ENCODE results near the gene ERBB2. TPM values are rescaled to one million over a fixed set of nuclear protein-coding genes. Genes with fewer than 3 reads are reported as not detected.

The ERBB2 gene
- total and polyA plus RNA-seq, 9 of the 15 experiments (the other 6 are each of a cell fraction or from before 2014, with no cell fraction given) = 0.74 to 5.6 (median 3.3) TPM

DNA sequence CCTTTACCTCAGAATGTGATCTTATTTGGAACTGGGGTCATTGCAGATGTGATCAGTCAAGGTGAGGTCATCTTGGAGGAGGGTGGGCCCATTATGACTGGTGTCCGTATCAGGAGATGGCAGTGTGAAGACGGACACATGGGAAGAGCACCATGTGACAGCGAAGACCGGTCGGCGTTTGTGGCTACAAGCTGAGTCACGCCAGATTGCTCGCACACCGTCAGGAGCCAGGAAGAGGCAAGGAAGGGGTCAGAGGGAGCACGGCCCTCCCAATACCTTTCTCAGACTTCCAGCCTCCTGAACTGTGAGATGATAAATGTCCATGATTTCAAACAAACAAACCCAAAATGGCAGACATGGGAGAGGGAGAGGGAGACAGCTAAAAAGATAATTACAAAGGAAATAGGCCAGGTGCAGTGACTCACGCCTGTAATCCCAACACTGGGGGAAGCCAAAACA lies 49.7 kb upstream of the ERBB2 start (continued):
- TF ChIP-seq MGA (IDR thresholded peaks at IDR 0.05) (peak; percentile 98), SRSF7 (optimal IDR thresholded peaks at IDR 0.05; ENCODE audit: low read depth, low read length) (no peak), C11orf30 (IDR thresholded peaks at IDR 0.05; ENCODE audit: low read depth) (peak; percentile 95), HNRNPK (IDR thresholded peaks at IDR 0.05; ENCODE audit: low read depth, low read length, poor library complexity, severe bottlenecking) (no peak), ADNP (tag; IDR thresholded peaks at IDR 0.05) (0 out of 2 replicates have a peak, but pooled peaks have one; percentile 14), MNT (conservative IDR thresholded peaks at IDR 0.05) (peak; percentile 86 to 94)
- TF ChIP-seq, protein P1, sequence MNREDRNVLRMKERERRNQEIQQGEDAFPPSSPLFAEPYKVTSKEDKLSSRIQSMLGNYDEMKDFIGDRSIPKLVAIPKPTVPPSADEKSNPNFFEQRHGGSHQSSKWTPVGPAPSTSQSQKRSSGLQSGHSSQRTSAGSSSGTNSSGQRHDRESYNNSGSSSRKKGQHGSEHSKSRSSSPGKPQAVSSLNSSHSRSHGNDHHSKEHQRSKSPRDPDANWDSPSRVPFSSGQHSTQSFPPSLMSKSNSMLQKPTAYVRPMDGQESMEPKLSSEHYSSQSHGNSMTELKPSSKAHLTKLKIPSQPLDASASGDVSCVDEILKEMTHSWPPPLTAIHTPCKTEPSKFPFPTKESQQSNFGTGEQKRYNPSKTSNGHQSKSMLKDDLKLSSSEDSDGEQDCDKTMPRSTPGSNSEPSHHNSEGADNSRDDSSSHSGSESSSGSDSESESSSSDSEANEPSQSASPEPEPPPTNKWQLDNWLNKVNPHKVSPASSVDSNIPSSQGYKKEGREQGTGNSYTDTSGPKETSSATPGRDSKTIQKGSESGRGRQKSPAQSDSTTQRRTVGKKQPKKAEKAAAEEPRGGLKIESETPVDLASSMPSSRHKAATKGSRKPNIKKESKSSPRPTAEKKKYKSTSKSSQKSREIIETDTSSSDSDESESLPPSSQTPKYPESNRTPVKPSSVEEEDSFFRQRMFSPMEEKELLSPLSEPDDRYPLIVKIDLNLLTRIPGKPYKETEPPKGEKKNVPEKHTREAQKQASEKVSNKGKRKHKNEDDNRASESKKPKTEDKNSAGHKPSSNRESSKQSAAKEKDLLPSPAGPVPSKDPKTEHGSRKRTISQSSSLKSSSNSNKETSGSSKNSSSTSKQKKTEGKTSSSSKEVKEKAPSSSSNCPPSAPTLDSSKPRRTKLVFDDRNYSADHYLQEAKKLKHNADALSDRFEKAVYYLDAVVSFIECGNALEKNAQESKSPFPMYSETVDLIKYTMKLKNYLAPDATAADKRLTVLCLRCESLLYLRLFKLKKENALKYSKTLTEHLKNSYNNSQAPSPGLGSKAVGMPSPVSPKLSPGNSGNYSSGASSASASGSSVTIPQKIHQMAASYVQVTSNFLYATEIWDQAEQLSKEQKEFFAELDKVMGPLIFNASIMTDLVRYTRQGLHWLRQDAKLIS (CRISPR knock-in tag; IDR thresholded peaks at IDR 0.05) = no peak
- TF ChIP-seq, protein P2, sequence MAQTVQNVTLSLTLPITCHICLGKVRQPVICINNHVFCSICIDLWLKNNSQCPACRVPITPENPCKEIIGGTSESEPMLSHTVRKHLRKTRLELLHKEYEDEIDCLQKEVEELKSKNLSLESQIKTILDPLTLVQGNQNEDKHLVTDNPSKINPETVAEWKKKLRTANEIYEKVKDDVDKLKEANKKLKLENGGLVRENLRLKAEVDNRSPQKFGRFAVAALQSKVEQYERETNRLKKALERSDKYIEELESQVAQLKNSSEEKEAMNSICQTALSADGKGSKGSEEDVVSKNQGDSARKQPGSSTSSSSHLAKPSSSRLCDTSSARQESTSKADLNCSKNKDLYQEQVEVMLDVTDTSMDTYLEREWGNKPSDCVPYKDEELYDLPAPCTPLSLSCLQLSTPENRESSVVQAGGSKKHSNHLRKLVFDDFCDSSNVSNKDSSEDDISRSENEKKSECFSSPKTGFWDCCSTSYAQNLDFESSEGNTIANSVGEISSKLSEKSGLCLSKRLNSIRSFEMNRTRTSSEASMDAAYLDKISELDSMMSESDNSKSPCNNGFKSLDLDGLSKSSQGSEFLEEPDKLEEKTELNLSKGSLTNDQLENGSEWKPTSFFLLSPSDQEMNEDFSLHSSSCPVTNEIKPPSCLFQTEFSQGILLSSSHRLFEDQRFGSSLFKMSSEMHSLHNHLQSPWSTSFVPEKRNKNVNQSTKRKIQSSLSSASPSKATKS (CRISPR knock-in tag; IDR thresholded peaks at IDR 0.05) = no peak
